ENCODE data around the gene STEAP1.
"Not testable (repeated sequence)": the region's sequence is repeated elsewhere in the genome, so short reads cannot be mapped to it uniquely, and the experiment has no call there.

The STEAP1 gene

GRCh38 chr7:90153943-90154771 is at the start of gene STEAP1:
Gene STEAP1 (plus strand): TSS chr7:90154469. CDS start chr7:90159789, 5,320 bp downstream.
- peak; percentile 64 to 73 for DNase-seq (ENCODE audit: low read depth in 2 of 2)

GRCh38 chr7:90114972-90115371 is 39.3 kb upstream of the STEAP1 start:
- DNase-seq (ENCODE audit: low read depth in 2 of 2), result not testable (repeated sequence)

GRCh38 chr7:90118551-90119177 is 35.6 kb upstream of the STEAP1 start:
- not testable (repeated sequence) for DNase-seq (ENCODE audit: low read depth in 2 of 2)

- peak; percentile 16 to 22 for DNase-seq (ENCODE audit: low read depth in 2 of 2)
These were observed 34.9 kb upstream of the STEAP1 start for GRCh38 chr7:90119178-90119971.

DNA sequence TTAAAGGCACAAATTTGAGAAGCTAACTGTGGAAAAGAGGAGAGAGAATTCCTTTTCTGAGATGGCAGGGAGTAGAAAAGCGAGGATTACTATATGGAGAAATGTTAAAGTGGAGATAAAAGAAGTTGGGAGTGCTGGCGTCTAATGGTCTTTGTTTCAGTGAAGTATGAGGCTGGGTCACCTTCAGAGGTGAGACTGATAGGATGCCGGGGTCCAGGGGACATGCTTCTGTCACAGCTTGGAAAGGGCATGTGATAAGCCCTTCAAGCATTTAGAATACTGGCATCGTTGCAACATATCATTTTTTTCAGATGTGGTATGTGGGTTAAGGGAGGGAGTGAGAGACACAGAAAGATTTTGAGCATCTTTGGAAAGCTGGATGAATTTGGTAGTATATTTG is 34.1 kb upstream of the STEAP1 start:
- not testable (repeated sequence) for DNase-seq (ENCODE audit: low read depth in 2 of 2)

GRCh38 chr7:90131746-90132145 is 22.5 kb upstream of the STEAP1 start:
- DNase-seq (ENCODE audit: low read depth in 2 of 2), result not testable (repeated sequence)

DNA sequence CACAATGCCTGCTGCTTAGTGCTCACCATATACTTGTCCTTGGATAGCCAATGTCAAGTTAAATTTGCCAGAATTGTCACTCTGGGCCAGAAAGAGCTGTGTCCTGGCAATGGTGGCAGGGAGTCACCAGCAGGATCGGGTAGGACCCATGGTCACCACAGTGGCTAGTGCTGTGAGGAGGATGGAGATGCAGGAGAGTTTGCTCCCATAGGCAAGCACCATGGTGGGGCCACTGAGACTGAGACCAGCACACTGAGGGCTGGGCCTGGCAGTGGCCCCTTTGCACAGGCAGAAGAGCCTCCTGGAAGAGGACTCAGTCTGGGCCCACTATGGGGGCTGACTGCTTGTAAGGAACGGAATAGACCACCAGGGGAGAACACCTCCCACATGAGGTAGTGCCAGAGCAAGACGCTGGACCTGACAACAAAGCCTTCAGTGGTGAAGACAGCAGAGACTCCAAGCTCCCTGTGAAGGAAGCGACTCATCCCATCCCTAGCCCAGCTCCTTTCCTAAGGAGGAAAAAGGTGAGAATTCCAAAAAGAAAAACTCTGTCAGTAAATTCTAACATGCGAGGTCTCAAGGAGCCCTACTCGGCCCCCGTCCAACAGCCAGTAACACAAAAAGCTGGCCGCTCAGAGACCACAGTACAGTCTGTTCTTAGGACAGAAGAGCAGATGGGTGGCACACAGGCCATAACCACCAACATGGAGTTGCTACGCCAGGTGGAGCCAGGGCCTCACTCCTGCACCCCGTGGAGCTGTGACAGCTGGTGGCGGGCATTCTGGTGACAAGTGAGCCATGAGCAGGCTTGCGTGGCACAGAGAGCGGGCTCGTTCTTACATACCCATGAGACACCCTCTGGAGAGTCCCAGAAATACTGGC is 6.9 kb upstream of the STEAP1 start:
- DNase-seq (ENCODE audit: low read depth in 2 of 2), result not testable (repeated sequence)

DNA sequence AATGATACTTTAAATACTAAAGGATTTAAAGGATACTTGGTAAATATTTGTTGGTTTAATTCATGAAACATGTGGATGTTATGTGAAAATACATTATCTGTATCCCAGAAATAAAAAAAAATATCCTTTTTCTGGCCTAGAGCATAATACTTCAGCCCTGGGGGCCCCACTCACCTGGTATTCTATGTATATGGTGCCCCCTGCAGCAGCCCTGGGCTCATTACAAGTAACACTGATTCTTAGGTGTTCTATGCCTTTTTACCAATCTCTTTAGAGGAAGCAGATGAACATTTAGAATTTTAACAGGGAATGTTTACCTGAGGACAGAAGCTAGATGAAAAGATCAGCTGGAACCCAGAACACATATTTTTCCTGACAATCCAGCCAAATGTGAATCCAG is 4.8 kb upstream of the STEAP1 start:
- not testable (repeated sequence) for DNase-seq (ENCODE audit: low read depth in 2 of 2)

DNA sequence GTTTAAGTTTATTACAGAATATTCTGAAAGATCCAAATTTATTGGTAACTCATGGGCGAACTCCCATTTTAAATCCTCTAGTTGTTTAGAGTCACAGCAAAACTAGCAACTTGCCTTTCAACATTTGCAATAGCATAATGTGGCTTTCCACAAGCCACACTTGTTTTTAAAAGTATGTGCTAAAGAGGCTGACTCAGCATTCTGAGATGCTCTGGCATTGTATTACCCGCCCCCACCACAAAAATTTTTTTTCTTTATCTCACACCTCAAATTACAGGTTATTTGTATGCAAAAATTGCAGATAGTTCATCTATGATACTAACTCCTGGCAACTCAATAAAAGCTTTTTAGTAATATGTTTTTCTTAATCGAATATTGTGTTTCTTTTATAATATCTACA is 2.4 kb upstream of the STEAP1 start:
- not testable (repeated sequence) for DNase-seq (ENCODE audit: low read depth in 2 of 2)

DNA sequence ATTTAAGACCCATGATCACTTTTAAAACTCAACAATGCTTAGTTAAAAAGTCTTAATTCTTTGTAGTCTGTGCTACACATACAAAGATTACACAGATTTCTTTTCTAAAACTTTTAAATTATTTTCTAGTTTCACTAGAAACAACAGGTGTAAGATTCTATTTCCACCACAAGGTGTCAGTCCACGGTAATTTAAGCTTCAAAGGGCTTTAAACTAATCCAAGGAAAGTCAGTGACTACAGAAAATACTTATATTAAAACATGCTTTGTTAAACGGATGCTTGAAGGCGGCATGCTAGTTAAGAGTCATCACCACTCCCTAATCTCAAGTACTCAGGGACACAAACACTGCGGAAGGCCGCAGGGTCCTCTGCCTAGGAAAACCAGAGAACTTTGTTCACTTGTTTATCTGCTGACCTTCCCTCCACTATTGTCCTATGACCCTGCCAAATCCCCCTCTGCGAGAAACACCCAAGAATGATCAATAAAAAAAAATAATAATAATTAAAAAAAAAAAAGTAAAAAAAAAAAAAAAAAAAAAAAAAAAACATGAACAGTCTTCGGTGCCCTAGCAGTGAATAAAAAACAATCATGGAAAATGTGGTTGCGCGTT is 1.5 kb upstream of the STEAP1 start:
- not testable (repeated sequence) for DNase-seq (ENCODE audit: low read depth in 2 of 2)

GRCh38 chr7:90155206-90155605 is 937 bp downstream of the STEAP1 start:
- no peak for DNase-seq (ENCODE audit: low read depth in 2 of 2)

GRCh38 chr7:90157331-90157730 is 3.1 kb downstream of the STEAP1 start:
- not testable (repeated sequence) for DNase-seq (ENCODE audit: low read depth in 2 of 2)

GRCh38 chr7:90157761-90158350 is 3.6 kb downstream of the STEAP1 start:
- not testable (repeated sequence) for DNase-seq (ENCODE audit: low read depth in 2 of 2)

- DNase-seq (ENCODE audit: low read depth in 2 of 2), result no peak
These were observed 9.3 kb downstream of the STEAP1 start for GRCh38 chr7:90163534-90163933.

- no peak for DNase-seq (ENCODE audit: low read depth in 2 of 2)
These were observed 11.5 kb downstream of the STEAP1 start for GRCh38 chr7:90165724-90166123.

DNA sequence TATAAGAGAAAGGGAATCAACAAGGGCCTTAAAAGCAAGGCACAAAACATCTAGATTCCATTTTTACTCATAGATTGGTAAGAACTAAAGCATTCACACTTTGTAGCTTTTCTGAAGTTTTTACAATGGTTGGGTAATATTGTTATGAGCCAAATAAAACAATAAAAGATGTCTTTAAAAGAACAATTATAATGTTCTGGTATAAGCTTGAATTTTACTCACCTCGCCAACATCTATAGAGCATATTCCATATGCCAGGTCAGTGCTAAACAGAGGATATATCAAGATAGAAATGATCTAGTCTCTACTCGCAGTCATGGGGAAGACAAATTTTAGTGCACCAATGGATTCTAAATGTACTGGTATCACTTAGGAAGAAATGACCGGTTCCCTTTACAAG is 11.9 kb downstream of the STEAP1 start:
- no peak for DNase-seq (ENCODE audit: low read depth in 2 of 2)

- no peak for DNase-seq (ENCODE audit: low read depth in 2 of 2)
These were observed 13.1 kb downstream of the STEAP1 start for GRCh38 chr7:90167361-90167760.

DNA sequence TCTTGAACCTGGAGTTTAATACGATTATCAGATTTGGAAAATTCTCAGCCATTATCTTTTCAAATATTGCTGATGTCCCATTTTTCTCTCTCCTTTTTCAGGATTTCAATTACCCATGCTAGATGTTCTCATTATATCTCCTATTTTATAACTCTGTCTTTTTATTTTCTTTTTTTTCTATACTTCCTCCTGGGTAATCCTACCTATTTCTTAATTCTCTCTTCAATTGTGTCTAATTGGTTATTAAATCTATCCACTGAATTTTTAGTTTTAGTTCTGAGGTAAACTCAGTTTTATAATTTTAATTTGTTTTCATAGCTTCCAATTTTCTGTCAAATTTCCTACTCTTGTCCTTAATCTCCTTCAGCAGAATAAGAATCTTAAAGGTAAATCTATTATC is 15.6 kb downstream of the STEAP1 start:
- no peak for DNase-seq (ENCODE audit: low read depth in 2 of 2)

DNA sequence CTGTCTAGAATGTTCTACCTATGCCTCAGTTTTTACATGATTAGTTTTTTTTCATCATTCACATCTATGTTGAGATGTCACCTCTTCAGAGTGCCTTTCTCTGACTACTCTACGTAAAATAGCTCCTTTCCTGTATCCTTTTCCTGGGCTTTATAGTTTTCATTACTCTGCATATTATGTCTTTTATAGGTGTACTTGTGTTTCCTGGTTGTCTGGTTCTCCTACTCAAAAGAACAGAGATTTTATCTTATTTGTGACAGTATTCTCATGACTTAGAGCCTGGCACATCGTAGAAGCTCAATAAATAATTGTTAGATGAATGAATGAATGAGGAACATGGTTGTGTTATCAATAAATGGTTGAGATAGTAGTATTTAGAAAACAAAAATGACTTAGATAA is 17.9 kb downstream of the STEAP1 start:
- no peak for DNase-seq (ENCODE audit: low read depth in 2 of 2)

GRCh38 chr7:90172624-90173023 is 18.4 kb downstream of the STEAP1 start:
- no peak for DNase-seq (ENCODE audit: low read depth in 2 of 2)
